WTC11 (cell line): ENCODE results near the gene GABRQ. TPM values are rescaled to one million over a fixed set of nuclear protein-coding genes. Genes with fewer than 3 reads are reported as not detected.

Experiments used
- ATAC-seq: fragments of 200-7000 bp; cut with Tn5 transposase; 2 replicates; pipeline ENCODE4 v1.10.0; 2021; ENCODE audit warnings: mild to moderate bottlenecking, moderate library complexity
- CTCF ChIA-PET: fragments of 300-600 bp; sonication (Branson Sonifier 250); formaldehyde crosslinking; loops from one replicate; lab custom pipeline; 2021; ENCODE audit warnings: antibody characterized with exemption; lab: Charles Lee
- POLR2A ChIA-PET: fragments of 350-600 bp; sonication (Branson Sonifier 250); formaldehyde crosslinking; loops from one replicate; lab custom pipeline; 2021; ENCODE audit warnings: antibody characterized with exemption; lab: Charles Lee
- DNase-seq: peaks from one replicate; pipeline ENCODE4 v3.0.0; 2021; ENCODE audit warnings: low spot score
- H3K27ac Mint-ChIP-seq: 2 replicates; pipeline ENCODE4 v1.8.0; 2021; ENCODE audit warnings: mixed read lengths
- H3K27me3 Mint-ChIP-seq: 2 replicates; pipeline ENCODE4 v1.8.0; 2021; ENCODE audit warnings: low read depth, mild to moderate bottlenecking, moderate library complexity, mixed read lengths
- H3K36me3 Mint-ChIP-seq: 2 replicates; pipeline ENCODE4 v1.8.0; 2021; ENCODE audit warnings: mixed read lengths
- H3K4me1 Mint-ChIP-seq: 2 replicates; pipeline ENCODE4 v1.8.0; 2022; ENCODE audit warnings: mixed read lengths
- H3K4me3 Mint-ChIP-seq: 2 replicates; pipeline ENCODE4 v1.8.0; 2021; ENCODE audit warnings: mild to moderate bottlenecking, moderate library complexity, mixed read lengths
- H3K9me3 Mint-ChIP-seq: 2 replicates; pipeline ENCODE4 v1.8.0; 2021; ENCODE audit warnings: mixed read lengths
- AFF4 ChIP-seq: sonication (generic); formaldehyde crosslinking; IDR thresholded peaks from 2 replicates; pipeline ENCODE4 v1.8.1; 2023; ENCODE audit warnings: mild to moderate bottlenecking, missing genetic modification reagents, borderline replicate concordance
- ARID4B ChIP-seq: sonication (generic); formaldehyde crosslinking; IDR thresholded peaks from 2 replicates; pipeline ENCODE4 v1.8.0; 2023; ENCODE audit warnings: missing genetic modification reagents, mild to moderate bottlenecking, borderline replicate concordance
- ATF6 ChIP-seq: sonication (generic); formaldehyde crosslinking; IDR thresholded peaks from 2 replicates; pipeline ENCODE4 v1.8.1; 2023; ENCODE audit warnings: mild to moderate bottlenecking, missing genetic modification reagents
- E2F1 ChIP-seq: sonication (generic); formaldehyde crosslinking; IDR thresholded peaks from 2 replicates; pipeline ENCODE4 v1.8.0; 2022; ENCODE audit warnings: mild to moderate bottlenecking, missing genetic modification reagents
- IRF1 ChIP-seq: sonication (generic); formaldehyde crosslinking; IDR thresholded peaks from 2 replicates; pipeline ENCODE4 v1.8.0; 2023; ENCODE audit warnings: missing genetic modification reagents
- JAZF1 ChIP-seq: fragments of 250-450 bp; sonication (Bioruptor Pico); IDR thresholded peaks from 2 replicates; pipeline ENCODE4 v1.9.0; 2021; ENCODE audit warnings: moderate library complexity, mild to moderate bottlenecking, inconsistent platforms
- KAT7 ChIP-seq: sonication (generic); formaldehyde crosslinking; IDR thresholded peaks from 2 replicates; pipeline ENCODE4 v1.8.1; 2023; ENCODE audit warnings: missing genetic modification reagents, mild to moderate bottlenecking, borderline replicate concordance
- NFYB ChIP-seq: sonication (generic); formaldehyde crosslinking; conservative IDR thresholded peaks from 2 replicates; pipeline ENCODE4 v1.8.0; 2022; ENCODE audit warnings: low read depth, missing genetic modification reagents
- NR3C1 ChIP-seq: sonication (generic); formaldehyde crosslinking; conservative IDR thresholded peaks from 2 replicates; pipeline ENCODE4 v1.8.1; 2023; ENCODE audit warnings: low read depth, mild to moderate bottlenecking, missing genetic modification reagents
- PRRX2 ChIP-seq: fragments of 250-450 bp; sonication (Bioruptor Pico); IDR thresholded peaks from 2 replicates; pipeline ENCODE4 v1.8.0; 2021; ENCODE audit warnings: mild to moderate bottlenecking
- RORB ChIP-seq: fragments of 250-450 bp; sonication (Bioruptor Pico); IDR thresholded peaks from 2 replicates; pipeline ENCODE4 v1.9.0; 2021; ENCODE audit warnings: mild to moderate bottlenecking
- ZBTB21 ChIP-seq: sonication (generic); formaldehyde crosslinking; IDR thresholded peaks from 2 replicates; pipeline ENCODE4 v1.8.1; 2023; ENCODE audit warnings: mild to moderate bottlenecking, missing genetic modification reagents, borderline replicate concordance
- ZBTB43 ChIP-seq: sonication (generic); formaldehyde crosslinking; IDR thresholded peaks from 2 replicates; pipeline ENCODE4 v1.8.1; 2023; ENCODE audit warnings: mild to moderate bottlenecking, missing genetic modification reagents
- ZNF121 ChIP-seq: sonication (generic); formaldehyde crosslinking; IDR thresholded peaks from 2 replicates; pipeline ENCODE4 v1.8.0; 2023; ENCODE audit warnings: missing genetic modification reagents
- ZNF512 ChIP-seq: sonication (generic); formaldehyde crosslinking; IDR thresholded peaks from 2 replicates; pipeline ENCODE4 v1.8.1; 2022; ENCODE audit warnings: missing genetic modification reagents, borderline replicate concordance
- total RNA-seq: library from RNA; stranded (reverse); gene quantifications from 3 replicates; pipeline ENCODE4 v1.2.3, GENCODE V29; 2021

Gene GABRQ
- total RNA-seq, 1 experiment from 2014 or later: 8.6 TPM

GRCh38 chrX:152642931-152643564 is 5.4 kb downstream of the GABRQ start:
- CTCF ChIA-PET: interaction anchor here (0.8 to 4.2 kb wide), 6 partner anchors 11 to 890 kb away, joined by 3 to 65 read pairs (median 24); no protein-coding TSS in a partner anchor
- H3K27ac Mint-ChIP-seq: no peak overlapping the region

More at GRCh38 chrX:152642931-152643564, 5.4 kb downstream of the GABRQ start:
- Mint-ChIP-seq H3K27me3 (peaks cover 16% of the 10 kb centered on the region), H3K9me3 (no peaks in the 10 kb centered on the region), H3K36me3 (peaks cover 14% of the 10 kb centered on the region), H3K4me1 (peaks cover 37% of the 10 kb centered on the region), H3K4me3 (no peak overlapping the region)
- POLR2A ChIA-PET: no interaction called here
- no peak for DNase-seq
- TF ChIP-seq ZBTB43: no peak
- TF ChIP-seq NR3C1 (CRISPR knock-in tag): no peak
- TF ChIP-seq ZNF512 (CRISPR knock-in tag): no peak
- no peak for TF ChIP-seq NFYB
- no peak for TF ChIP-seq RORB (CRISPR knock-in tag)
- no peak for TF ChIP-seq PRRX2
- no peak for TF ChIP-seq ZBTB21 (CRISPR knock-in tag)
- TF ChIP-seq ARID4B (CRISPR knock-in tag): no peak
- TF ChIP-seq IRF1 (CRISPR knock-in tag): no peak
- TF ChIP-seq JAZF1: no peak
- no peak for TF ChIP-seq ATF6
- TF ChIP-seq AFF4 (CRISPR knock-in tag): no peak
- no peak for TF ChIP-seq KAT7 (CRISPR knock-in tag)
- TF ChIP-seq E2F1 (CRISPR knock-in tag): no peak
- TF ChIP-seq ZNF121 (CRISPR knock-in tag): no peak
- ATAC-seq: no peak
